Gastroesophageal sphincter (tissue), 4 donors: Measurements from ENCODE around the gene S100B. TPM values are rescaled to one million over a fixed set of nuclear protein-coding genes. Genes with fewer than 3 reads are reported as not detected.
"Not testable (repeated sequence)": the region's sequence is repeated elsewhere in the genome, so short reads cannot be mapped to it uniquely, and the experiment has no call there.

Source experiments
- ATAC-seq: fragments of 150-250 bp; one replicate; pipeline ENCODE4 v1.9.1; 2016; ENCODE audit warnings: mild to moderate bottlenecking, moderate library complexity
- H3K27ac ChIP-seq, 4 donors: fragments of 200-600 bp; sonication (generic) in 3 of 4; 1 replicate in 3 of 4; 2 replicates in 1 of 4; pipeline ENCODE4 v1.5.1; 2016 to 2019
- H3K27me3 ChIP-seq: fragments of 200-600 bp; sonication (generic); one replicate; pipeline ENCODE4 v1.5.1; 2019
- H3K36me3 ChIP-seq, 2 donors: fragments of 200-600 bp; sonication (generic); one replicate each; pipeline ENCODE4 v1.5.1; 2019; ENCODE audit warnings: control low read depth in 1 of 2
- H3K4me1 ChIP-seq, 3 donors: fragments of 200-600 bp; sonication (generic); 1 replicate in 2 of 3; 2 replicates in 1 of 3; pipeline ENCODE4 v1.5.1; 2016 to 2019; ENCODE audit warnings: control low read depth in 2 of 3
- H3K4me3 ChIP-seq, 2 donors: fragments of 200-600 bp; sonication (generic); one replicate each; pipeline ENCODE4 v1.5.1; 2019; ENCODE audit warnings: mild to moderate bottlenecking in 1 of 2, moderate library complexity in 1 of 2
- H3K9me3 ChIP-seq, 3 donors: fragments of 200-600 bp; sonication (generic); one replicate each; pipeline ENCODE4 v1.5.1; 2017 to 2019; ENCODE audit warnings: control low read depth in 2 of 3
- CTCF ChIP-seq, 4 experiments: fragments of 200-600 bp in 2 of 4; fragments of 450-650 bp in 2 of 4; sonication (generic) in 1 of 4; IDR thresholded peaks; one replicate each; pipeline ENCODE4 v1.5.1; 2017 to 2019; ENCODE audit warnings: antibody characterized with exemption in 4 of 4, mild to moderate bottlenecking in 2 of 4, moderate library complexity in 2 of 4
- EP300 ChIP-seq: sonication (generic); formaldehyde crosslinking; IDR thresholded peaks from one replicate; pipeline ENCODE4 v1.6.1; 2017; ENCODE audit warnings: antibody characterized with exemption, mild to moderate bottlenecking
- POLR2A ChIP-seq, 2 donors: fragments of 450-650 bp; IDR thresholded peaks; one replicate each; pipeline ENCODE4 v1.6.1; 2017; ENCODE audit warnings: antibody characterized with exemption in 2 of 2, mild to moderate bottlenecking in 2 of 2, moderate library complexity in 1 of 2
- POLR2AphosphoS5 ChIP-seq: sonication (generic); formaldehyde crosslinking; IDR thresholded peaks from one replicate; pipeline ENCODE4 v1.6.1; 2017; ENCODE audit warnings: antibody characterized with exemption
- WGBS, 2 donors: methylation state at CpG; one replicate each; pipeline ENCODE4 v1.1.5; 2018; ENCODE audit warnings: low coverage in 1 of 2; 5-methylcytosine and 5-hydroxymethylcytosine counted together
- total RNA-seq, 4 donors: library from RNA; depleted of rRNA; stranded (reverse); fragments of >200 nt; gene quantifications; one replicate each; pipeline ENCODE4 v1.1.0, GENCODE V29; 2016

The S100B gene
- total RNA-seq, 4 donors from 2014 or later, result 22.6 to 31.6 (median 27.7) TPM

GRCh38 chr21:46596201-46596600 lies 8.7 kb downstream of the S100B start:
- TF ChIP-seq CTCF (IDR thresholded peaks at IDR 0.05) (no peak), POLR2AphosphoS5 (no peak), POLR2A (IDR thresholded peaks at IDR 0.05) (no peak), EP300 (no peak)
- Histone ChIP-seq H3K36me3 (no peaks in the 10 kb centered on the region), H3K9me3 (peaks cover 0 to 5% (median 0%) of the 10 kb centered on the region in 3 donors), H3K27ac (no peak overlapping the region), H3K4me1 (peaks cover 0 to 26% (median 7%) of the 10 kb centered on the region in 3 donors), H3K27me3 (no peaks in the 10 kb centered on the region), H3K4me3 (no peak overlapping the region)
- WGBS, 2 donors, result 40% methylated on average over 1 of the region's 1 CpG; no CpG with 5 or more reads in 1 of the 2 donors
- ATAC-seq, result no peak

GRCh38 chr21:46594276-46594675 lies 10.6 kb downstream of the S100B start:
- TF ChIP-seq POLR2A (IDR thresholded peaks at IDR 0.05), result no peak
- no peak overlapping the region for H3K27ac ChIP-seq
- H3K4me1 ChIP-seq, result peaks cover 0 to 15% (median 7%) of the 10 kb centered on the region in 3 donors
- no peak overlapping the region for H3K4me3 ChIP-seq
- WGBS, 2 donors, result 83 to 89% methylated on average over 3 to 5 of the region's 8 CpGs
- peaks cover 0 to 23% (median 0%) of the 10 kb centered on the region in 3 donors for H3K9me3 ChIP-seq
- ATAC-seq, result no peak
- H3K27me3 ChIP-seq, result no peaks in the 10 kb centered on the region
- H3K36me3 ChIP-seq, result no peaks in the 10 kb centered on the region

- Histone ChIP-seq H3K36me3 (peaks cover 0 to 27% of the 10 kb centered on the region in 2 donors), H3K27me3 (no peaks in the 10 kb centered on the region), H3K4me3 (no peak overlapping the region), H3K4me1 (no peaks in the 10 kb centered on the region), H3K27ac (no peak overlapping the region), H3K9me3 (peaks cover 0 to 30% (median 0%) of the 10 kb centered on the region in 3 donors)
- TF ChIP-seq EP300 (no peak), POLR2AphosphoS5 (no peak), POLR2A (IDR thresholded peaks at IDR 0.05) (no peak), CTCF (IDR thresholded peaks at IDR 0.05) (no peak)
- 80 to 100% methylated on average over 4 to 6 of the region's 7 CpGs for WGBS, 2 donors
- ATAC-seq, result no peak
These were observed 19.5 kb downstream of the S100B start for GRCh38 chr21:46585191-46585953.

GRCh38 chr21:46581780-46582307 lies 23.0 kb downstream of the S100B start:
- no CpG with 5 or more reads among the region's 5 CpGs for WGBS, 2 donors
- Histone ChIP-seq H3K4me1 (no peaks in the 10 kb centered on the region), H3K36me3 (peaks cover 0 to 28% of the 10 kb centered on the region in 2 donors), H3K4me3 (no peak overlapping the region), H3K9me3 (peaks cover 0 to 28% (median 0%) of the 10 kb centered on the region in 3 donors), H3K27me3 (no peaks in the 10 kb centered on the region), H3K27ac (no peak overlapping the region)
- TF ChIP-seq EP300 (no peak), POLR2A (IDR thresholded peaks at IDR 0.05) (no peak), POLR2AphosphoS5 (no peak), CTCF (IDR thresholded peaks at IDR 0.05) (no peak)
- no peak for ATAC-seq

GRCh38 chr21:46579394-46579793 lies 25.5 kb downstream of the S100B start:
- not testable (repeated sequence) for H3K4me3 ChIP-seq, ATAC-seq, H3K27ac ChIP-seq, H3K4me1 ChIP-seq, H3K27me3 ChIP-seq
- H3K36me3 ChIP-seq, result peaks cover 0 to 28% of the 10 kb centered on the region in 2 donors
- H3K9me3 ChIP-seq, result peaks cover 0 to 25% (median 0%) of the 10 kb centered on the region in 3 donors
- 89 to 90% methylated on average over 2 of the region's 2 CpGs for WGBS, 2 donors

GRCh38 chr21:46577786-46578185 lies 27.1 kb downstream of the S100B start:
- H3K4me3 ChIP-seq, H3K27me3 ChIP-seq, H3K4me1 ChIP-seq, ATAC-seq, H3K27ac ChIP-seq: not testable (repeated sequence)
- H3K36me3 ChIP-seq, result peaks cover 0 to 31% of the 10 kb centered on the region in 2 donors
- peaks cover 0 to 25% (median 0%) of the 10 kb centered on the region in 3 donors for H3K9me3 ChIP-seq
- WGBS, 2 donors, result 100% methylated on average over 1 to 3 of the region's 5 CpGs
